OCI-LY7 (cell line): ENCODE results near the gene EPAS1. TPM values are rescaled to one million over a fixed set of nuclear protein-coding genes. Genes with fewer than 3 reads are reported as not detected.

Source experiments
- BruUV-seq: library from RNA; stranded (reverse); fragments of 400-500 nt; replicated peaks from 2 replicates; lab custom pipeline; 2021; lab: Mats Ljungman, UMichigan
- CTCF ChIA-PET: fragments of 300-600 bp; sonication (Branson Sonifier 250); formaldehyde crosslinking; loops from one replicate; lab custom pipeline; 2022; ENCODE audit warnings: antibody characterized with exemption; ENCODE audit not compliant: unreplicated experiment; lab: Charles Lee
- POLR2A ChIA-PET: fragments of 300-600 bp; sonication (Branson Sonifier 250); formaldehyde crosslinking; loops from one replicate; lab custom pipeline; 2022; ENCODE audit warnings: antibody characterized with exemption; lab: Charles Lee
- DNase-seq: peaks from one replicate; pipeline ENCODE4 v3.0.0-alpha.2; 2015; ENCODE audit warnings: low spot score
- H2AFZ ChIP-seq: fragments of 200-600 bp; sonication (generic), shearing (Covaris generic); 2 replicates; pipeline ENCODE4 v1.6.1; 2014; ENCODE audit warnings: mild to moderate bottlenecking, antibody characterized with exemption, low read length, moderate library complexity
- H3K27ac ChIP-seq: fragments of 200-600 bp; sonication (generic); 2 replicates; pipeline ENCODE4 v1.5.1; 2014; ENCODE audit warnings: mixed run types, low read depth, mild to moderate bottlenecking, moderate library complexity, low read length, inconsistent platforms; ENCODE audit not compliant: poor library complexity, severe bottlenecking
- H3K36me3 ChIP-seq: fragments of 200-600 bp; sonication (generic); 2 replicates; pipeline ENCODE4 v1.6.1; 2014; ENCODE audit warnings: mild to moderate bottlenecking, antibody characterized with exemption, low read length, moderate library complexity, mixed read lengths; ENCODE audit not compliant: insufficient read depth
- H3K4me1 ChIP-seq: fragments of 200-600 bp; sonication (generic); 2 replicates; pipeline ENCODE4 v1.5.1; 2014; ENCODE audit warnings: mild to moderate bottlenecking, low read length; ENCODE audit not compliant: insufficient read depth, poor library complexity, severe bottlenecking
- H3K4me2 ChIP-seq: fragments of 200-600 bp; sonication (generic); 2 replicates; pipeline ENCODE4 v1.6.1; 2014; ENCODE audit warnings: mild to moderate bottlenecking, low read length
- H3K4me3 ChIP-seq: fragments of 200-600 bp; sonication (generic); 2 replicates; pipeline ENCODE4 v1.5.1; 2014; ENCODE audit warnings: mild to moderate bottlenecking, low read depth, low read length; ENCODE audit not compliant: poor library complexity, severe bottlenecking
- H3K79me2 ChIP-seq: fragments of 200-600 bp; sonication (generic); 2 replicates; pipeline ENCODE4 v1.6.1; 2016; ENCODE audit warnings: low read depth, mild to moderate bottlenecking, low read length, moderate library complexity, mixed read lengths; ENCODE audit not compliant: insufficient read depth
- H3K9me2 ChIP-seq: fragments of 200-600 bp; sonication (generic); 2 replicates; pipeline ENCODE4 v1.6.1; 2016; ENCODE audit warnings: mild to moderate bottlenecking, low read length, mixed read lengths; ENCODE audit not compliant: insufficient read depth
- H3K9me3 ChIP-seq: fragments of 200-600 bp; sonication (generic); 2 replicates; pipeline ENCODE4 v1.6.1; 2014; ENCODE audit warnings: mild to moderate bottlenecking, mixed run types, low read length, mixed read lengths
- H4K20me1 ChIP-seq: fragments of 200-600 bp; sonication (generic); 2 replicates; pipeline ENCODE4 v1.6.1; 2014; ENCODE audit warnings: mild to moderate bottlenecking, antibody characterized with exemption, low read length, moderate library complexity, mixed read lengths; ENCODE audit not compliant: insufficient read depth
- CTCF ChIP-seq: fragments of 200-600 bp; sonication (generic); conservative IDR thresholded peaks from 2 replicates; pipeline ENCODE4 v1.5.1; 2014; ENCODE audit warnings: mild to moderate bottlenecking, antibody characterized with exemption, low read length, moderate library complexity, mixed read lengths
- EZH2phosphoT487 ChIP-seq: fragments of 200-600 bp; sonication (generic); IDR thresholded peaks from 2 replicates; pipeline ENCODE4 v1.6.1; 2018; ENCODE audit warnings: low read depth, borderline replicate concordance, mild to moderate bottlenecking, mixed run types, antibody characterized with exemption, low read length, moderate library complexity, mixed read lengths
- intact Hi-C: fragments of 100-400 bp; cut with micrococcal nuclease; formaldehyde crosslinking; loops from one replicate; pipeline ENCODE4 v1.10.0; 2022; ENCODE audit not compliant: unreplicated experiment
- total RNA-seq, 2 experiments: library from RNA; depleted of rRNA in 1 of 2; stranded (reverse); fragments of >200 nt in 1 of 2; shearing (Covaris generic) in 1 of 2; gene quantifications; 2 replicates each; pipeline ENCODE4 v1.2.3, GENCODE V29; 2014 to 2022

EPAS1 gene
- total RNA-seq, 2 experiments from 2014 or later = 0.74 TPM; not detected in 1

- Histone ChIP-seq H3K4me3 (no peak overlapping the region), H3K9me3 (no peaks in the 10 kb centered on the region), H3K79me2 (no peaks in the 10 kb centered on the region), H3K27ac (no peak overlapping the region), H3K9me2 (no peaks in the 10 kb centered on the region), H3K4me2 (no peak overlapping the region), H2AFZ (no peak overlapping the region), H3K4me1 (no peaks in the 10 kb centered on the region), H3K36me3 (no peaks in the 10 kb centered on the region), H4K20me1 (no peaks in the 10 kb centered on the region)
- CTCF ChIA-PET = no interaction called here
- TF ChIP-seq CTCF = no peak
- intact Hi-C loops = no loop called here
- POLR2A ChIA-PET = no interaction called here
- no peak for DNase-seq
- no TSS peak for BruUV-seq
Observed at GRCh38 chr2:46314065-46314835, 17.0 kb downstream of the EPAS1 start.

GRCh38 chr2:46315103-46315890 is 18.1 kb downstream of the EPAS1 start:
- no peaks in the 10 kb centered on the region for H3K4me1 ChIP-seq
- no peak overlapping the region for H2AFZ ChIP-seq
- ChIA-PET CTCF (no interaction called here), POLR2A (no interaction called here)
- H3K27ac ChIP-seq = no peak overlapping the region
- H3K4me3 ChIP-seq = no peak overlapping the region
- no peak for DNase-seq
- H3K9me2 ChIP-seq = no peaks in the 10 kb centered on the region
- H3K9me3 ChIP-seq = no peaks in the 10 kb centered on the region
- TF ChIP-seq EZH2phosphoT487 (no peak), CTCF (no peak)
- H3K36me3 ChIP-seq = no peaks in the 10 kb centered on the region
- H3K79me2 ChIP-seq = no peaks in the 10 kb centered on the region
- BruUV-seq = no TSS peak
- intact Hi-C loops = no loop called here
- no peaks in the 10 kb centered on the region for H4K20me1 ChIP-seq
- H3K4me2 ChIP-seq = no peak overlapping the region

GRCh38 chr2:46317094-46317486 is 19.9 kb downstream of the EPAS1 start:
- no peak overlapping the region for H3K4me3 ChIP-seq
- DNase-seq = no peak
- no peaks in the 10 kb centered on the region for H3K4me1 ChIP-seq
- H3K9me3 ChIP-seq = no peaks in the 10 kb centered on the region
- H3K9me2 ChIP-seq = no peaks in the 10 kb centered on the region
- no peaks in the 10 kb centered on the region for H4K20me1 ChIP-seq
- TF ChIP-seq EZH2phosphoT487 = no peak
- no peak for TF ChIP-seq CTCF
- BruUV-seq = no TSS peak
- H3K27ac ChIP-seq = no peak overlapping the region
- intact Hi-C loops = no loop called here
- no peaks in the 10 kb centered on the region for H3K36me3 ChIP-seq
- no peaks in the 10 kb centered on the region for H3K79me2 ChIP-seq
- H2AFZ ChIP-seq = no peak overlapping the region
- ChIA-PET POLR2A (no interaction called here), CTCF (no interaction called here)
- H3K4me2 ChIP-seq = no peak overlapping the region
